Liver (tissue), 9 donors: ENCODE data around the gene CROCC2. TPM values are rescaled to one million over a fixed set of nuclear protein-coding genes. Genes with fewer than 3 reads are reported as not detected.

Experiments used
- DNase-seq: peaks from one replicate; pipeline ENCODE4 v3.0.0-alpha.2; 2017; ENCODE audit warnings: low spot score
- H3K27ac ChIP-seq, 2 donors: one replicate each; pipeline ENCODE4 v1.7.0; 2013; ENCODE audit warnings: inconsistent platforms in 2 of 2, low read length in 2 of 2, control low read depth in 1 of 2, low read depth in 1 of 2, mild to moderate bottlenecking in 1 of 2
- H3K27me3 ChIP-seq, 4 donors: one replicate each; pipeline versions ENCODE4 v1.6.1 to v1.7.0; 2013; ENCODE audit warnings: low read length in 3 of 4, inconsistent platforms in 1 of 4, mild to moderate bottlenecking in 1 of 4, moderate library complexity in 1 of 4; ENCODE audit not compliant: control insufficient read depth in 4 of 4, insufficient read depth in 4 of 4
- H3K36me3 ChIP-seq, 4 donors: one replicate each; pipeline versions ENCODE4 v1.6.1 to v1.7.0; 2013; ENCODE audit warnings: low read length in 3 of 4, mild to moderate bottlenecking in 3 of 4, low read depth in 1 of 4, moderate library complexity in 1 of 4; ENCODE audit not compliant: control insufficient read depth in 4 of 4, insufficient read depth in 3 of 4
- H3K4me1 ChIP-seq, 4 donors: one replicate each; pipeline versions ENCODE4 v1.6.1 to v1.7.0; 2013; ENCODE audit warnings: low read length in 3 of 4, mild to moderate bottlenecking in 3 of 4, moderate library complexity in 1 of 4; ENCODE audit not compliant: control insufficient read depth in 4 of 4, insufficient read depth in 4 of 4
- H3K4me3 ChIP-seq, 3 donors: one replicate each; pipeline versions ENCODE4 v1.6.1 to v1.7.0; 2013; ENCODE audit warnings: low read length in 3 of 3, control low read depth in 1 of 3, low read depth in 1 of 3, mild to moderate bottlenecking in 1 of 3
- H3K9ac ChIP-seq, 2 donors: one replicate each; pipeline ENCODE4 v1.7.0; 2013; ENCODE audit warnings: low read length in 2 of 2, mild to moderate bottlenecking in 2 of 2, moderate library complexity in 2 of 2, control low read depth in 1 of 2, low read depth in 1 of 2
- H3K9me3 ChIP-seq, 4 donors: one replicate each; pipeline versions ENCODE4 v1.6.1 to v1.7.0; 2013; ENCODE audit warnings: low read length in 3 of 4; ENCODE audit not compliant: control insufficient read depth in 4 of 4
- FOXA1 ChIP-seq: IDR thresholded peaks from 2 replicates; pipeline ENCODE4 v1.6.1; 2016; ENCODE audit warnings: antibody characterized with exemption
- HNF4A ChIP-seq, 2 donors: conservative IDR thresholded peaks; 2 replicates each; pipeline ENCODE4 v1.6.1; 2016; ENCODE audit warnings: antibody characterized with exemption in 2 of 2, mild to moderate bottlenecking in 2 of 2
- HNF4G ChIP-seq: IDR thresholded peaks from 2 replicates; pipeline ENCODE4 v1.6.1; 2016; ENCODE audit warnings: antibody characterized with exemption
- JUND ChIP-seq, 2 donors: IDR thresholded peaks; 2 replicates each; pipeline ENCODE4 v1.6.1; 2016; ENCODE audit warnings: antibody characterized with exemption in 2 of 2
- NR2F2 ChIP-seq: IDR thresholded peaks from 2 replicates; pipeline ENCODE4 v1.6.1; 2016; ENCODE audit warnings: antibody characterized with exemption
- RAD21 ChIP-seq, 2 donors: IDR thresholded peaks; 2 replicates each; pipeline ENCODE4 v1.6.1; 2016; ENCODE audit warnings: antibody characterized with exemption in 2 of 2, mild to moderate bottlenecking in 2 of 2
- RXRA ChIP-seq, 2 donors: IDR thresholded peaks; 2 replicates each; pipeline ENCODE4 v1.6.1; 2017 to 2018; ENCODE audit warnings: antibody characterized with exemption in 2 of 2, mild to moderate bottlenecking in 1 of 2
- SP1 ChIP-seq: IDR thresholded peaks from 2 replicates; pipeline ENCODE4 v1.6.1; 2018; ENCODE audit warnings: antibody characterized with exemption, mild to moderate bottlenecking
- YY1 ChIP-seq: IDR thresholded peaks from 2 replicates; pipeline ENCODE4 v1.6.1; 2016; ENCODE audit warnings: antibody characterized with exemption, mild to moderate bottlenecking
- WGBS: extraction: QIAGEN DNeasy Blood & Tissue Kit; methylation state at CpG from one replicate; pipeline ENCODE4 v1.1.7; 2013; 5-methylcytosine and 5-hydroxymethylcytosine counted together
- polyA plus RNA-seq, 2 donors: library from polyadenylated mRNA; stranded (reverse) in 1 of 2; unstranded in 1 of 2; fragments of 200-250 nt in 1 of 2; fragments of >200 nt in 1 of 2; fragmentation: Nextera tagmentation in 1 of 2; extraction: Ambion mirVana in 1 of 2; gene quantifications; one replicate each; pipeline versions ENCODE4 v1.2.1 to v1.2.3, GENCODE V29; 2013 to 2015
- total RNA-seq, 2 donors: library from RNA; depleted of rRNA; stranded (reverse); fragments of >200 nt; gene quantifications; one replicate each; pipeline ENCODE4 v1.2.3, GENCODE V29; 2014
- TF ChIP-seq, protein P1 (sequence below): IDR thresholded peaks from 2 replicates; pipeline ENCODE4 v1.6.1; 2016; ENCODE audit warnings: antibody characterized with exemption
- TF ChIP-seq, protein P2 (sequence below): IDR thresholded peaks from 2 replicates; pipeline ENCODE4 v1.6.1; 2016; ENCODE audit warnings: antibody characterized with exemption
- TF ChIP-seq, protein P3 (sequence below): IDR thresholded peaks from 2 replicates; pipeline ENCODE4 v1.6.1; 2016; ENCODE audit warnings: antibody characterized with exemption, mild to moderate bottlenecking
- donor health status: healthy.
- donor health status: healthy.
- donor health status: healthy.
- donor health status: healthy.
- donor health status: healthy.

CROCC2 gene
- total and polyA plus RNA-seq, 4 donors: under 0.01 to 0.13 (median 0.05) TPM

DNA sequence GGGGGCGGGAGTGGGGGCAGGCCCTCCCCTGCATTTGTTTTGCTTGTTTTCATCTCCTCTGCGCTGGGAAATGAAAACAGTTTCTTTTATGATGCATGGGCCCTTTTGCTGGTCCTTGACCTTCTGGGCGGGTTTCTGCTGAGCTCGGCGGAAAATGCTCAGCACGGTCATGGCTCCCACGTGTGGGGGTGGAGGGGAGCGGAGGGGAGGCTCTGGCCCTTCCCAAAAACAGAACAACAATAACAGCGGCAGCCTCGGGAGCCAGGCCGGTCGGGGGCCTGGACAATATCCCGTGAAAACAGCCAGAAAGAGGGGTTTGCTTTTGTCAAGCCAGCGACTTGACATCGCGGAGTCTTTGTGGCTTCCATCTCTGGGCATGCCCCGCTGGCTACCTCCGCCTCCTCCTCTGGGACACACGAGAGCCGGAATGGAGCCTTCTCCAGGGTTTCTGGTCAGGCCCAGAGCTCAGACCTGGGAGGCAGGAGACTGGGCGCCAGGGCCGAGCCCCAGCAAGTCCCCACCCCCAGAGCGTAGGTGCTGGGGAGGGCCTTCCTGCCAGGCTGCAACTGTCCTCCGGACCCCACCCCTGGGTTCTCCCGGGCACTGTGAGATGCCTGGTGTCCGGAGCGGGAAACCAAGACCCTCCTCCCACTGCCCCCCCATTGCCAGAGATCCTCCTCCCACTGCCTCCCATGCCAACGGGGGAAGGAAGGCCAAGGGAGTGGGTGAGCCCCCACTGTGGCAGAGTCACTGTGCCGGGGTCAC, 56.3 kb downstream of the CROCC2 start:
- no peaks in the 10 kb centered on the region for H3K36me3 ChIP-seq
- no peaks in the 10 kb centered on the region for H3K9me3 ChIP-seq
- H3K9ac ChIP-seq: no peak overlapping the region
- peak overlapping the region; percentile 39 to 64 for H3K27ac ChIP-seq
- TF ChIP-seq, protein P1, sequence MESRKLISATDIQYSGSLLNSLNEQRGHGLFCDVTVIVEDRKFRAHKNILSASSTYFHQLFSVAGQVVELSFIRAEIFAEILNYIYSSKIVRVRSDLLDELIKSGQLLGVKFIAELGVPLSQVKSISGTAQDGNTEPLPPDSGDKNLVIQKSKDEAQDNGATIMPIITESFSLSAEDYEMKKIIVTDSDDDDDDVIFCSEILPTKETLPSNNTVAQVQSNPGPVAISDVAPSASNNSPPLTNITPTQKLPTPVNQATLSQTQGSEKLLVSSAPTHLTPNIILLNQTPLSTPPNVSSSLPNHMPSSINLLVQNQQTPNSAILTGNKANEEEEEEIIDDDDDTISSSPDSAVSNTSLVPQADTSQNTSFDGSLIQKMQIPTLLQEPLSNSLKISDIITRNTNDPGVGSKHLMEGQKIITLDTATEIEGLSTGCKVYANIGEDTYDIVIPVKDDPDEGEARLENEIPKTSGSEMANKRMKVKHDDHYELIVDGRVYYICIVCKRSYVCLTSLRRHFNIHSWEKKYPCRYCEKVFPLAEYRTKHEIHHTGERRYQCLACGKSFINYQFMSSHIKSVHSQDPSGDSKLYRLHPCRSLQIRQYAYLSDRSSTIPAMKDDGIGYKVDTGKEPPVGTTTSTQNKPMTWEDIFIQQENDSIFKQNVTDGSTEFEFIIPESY: no peak
- TF ChIP-seq SP1 (peak; percentile 76), NR2F2 (peak; percentile 87), RXRA (IDR thresholded peaks at IDR 0.05) (peak; percentile 55 to 80), HNF4A (conservative IDR thresholded peaks at IDR 0.05) (peak in 1 of 2 donors; percentile 38), RAD21 (IDR thresholded peaks at IDR 0.05) (peak in 1 of 2 donors; percentile 46), HNF4G (no peak)
- peaks cover 0 to 38% (median 23%) of the 10 kb centered on the region in 4 donors for H3K4me1 ChIP-seq
- 56% methylated on average over 29 of the region's 29 CpGs for WGBS
- no peaks in the 10 kb centered on the region for H3K27me3 ChIP-seq
- peak; percentile 66 for DNase-seq
- no peak overlapping the region for H3K4me3 ChIP-seq

DNA sequence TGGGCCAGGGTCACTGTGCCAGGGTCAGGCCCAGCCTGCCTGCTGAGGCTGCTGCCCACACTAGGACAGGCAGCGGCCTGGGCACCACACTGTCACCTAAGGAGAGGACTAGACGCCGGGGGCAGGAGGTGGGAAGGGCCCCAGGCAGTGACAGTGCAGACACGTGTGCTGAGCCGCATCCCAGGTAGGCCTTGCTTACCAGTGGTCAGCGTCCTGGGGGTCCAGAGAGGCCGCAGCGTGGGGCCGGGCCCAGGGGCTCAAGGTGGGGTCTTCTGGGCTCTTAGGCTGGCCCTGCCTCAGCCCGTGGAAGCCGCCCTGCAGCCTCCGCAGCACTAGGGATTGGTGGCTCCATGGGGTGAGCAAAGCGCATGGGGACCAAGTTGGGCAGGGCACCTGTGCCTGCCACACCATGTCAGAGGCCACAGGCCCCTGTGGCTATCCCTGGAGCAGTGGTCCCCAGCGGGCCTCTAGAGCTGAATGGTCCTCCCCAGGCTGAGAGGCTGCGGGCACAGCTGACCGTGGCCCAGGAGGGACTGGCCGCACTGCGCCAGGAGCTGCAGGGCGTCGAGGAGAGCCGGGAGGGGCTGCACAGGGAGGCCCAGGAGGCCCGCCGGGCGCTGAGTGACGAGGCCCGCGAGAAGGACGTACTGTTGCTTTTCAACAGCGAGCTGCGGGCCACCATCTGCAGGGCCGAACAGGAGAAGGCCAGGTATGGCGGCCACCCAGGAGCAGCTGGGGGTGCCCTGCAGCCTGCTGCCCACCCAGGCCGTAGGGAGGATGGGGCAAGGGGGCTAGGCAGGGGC, 57.1 kb downstream of the CROCC2 start:
- no peaks in the 10 kb centered on the region for H3K36me3 ChIP-seq
- TF ChIP-seq FOXA1 (no peak), JUND (IDR thresholded peaks at IDR 0.05) (no peak), YY1 (no peak), NR2F2 (no peak), HNF4A (conservative IDR thresholded peaks at IDR 0.05) (no peak)
- TF ChIP-seq, protein P2, sequence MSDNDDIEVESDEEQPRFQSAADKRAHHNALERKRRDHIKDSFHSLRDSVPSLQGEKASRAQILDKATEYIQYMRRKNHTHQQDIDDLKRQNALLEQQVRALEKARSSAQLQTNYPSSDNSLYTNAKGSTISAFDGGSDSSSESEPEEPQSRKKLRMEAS: no peak
- TF ChIP-seq, protein P1: no peak
- TF ChIP-seq, protein P3, sequence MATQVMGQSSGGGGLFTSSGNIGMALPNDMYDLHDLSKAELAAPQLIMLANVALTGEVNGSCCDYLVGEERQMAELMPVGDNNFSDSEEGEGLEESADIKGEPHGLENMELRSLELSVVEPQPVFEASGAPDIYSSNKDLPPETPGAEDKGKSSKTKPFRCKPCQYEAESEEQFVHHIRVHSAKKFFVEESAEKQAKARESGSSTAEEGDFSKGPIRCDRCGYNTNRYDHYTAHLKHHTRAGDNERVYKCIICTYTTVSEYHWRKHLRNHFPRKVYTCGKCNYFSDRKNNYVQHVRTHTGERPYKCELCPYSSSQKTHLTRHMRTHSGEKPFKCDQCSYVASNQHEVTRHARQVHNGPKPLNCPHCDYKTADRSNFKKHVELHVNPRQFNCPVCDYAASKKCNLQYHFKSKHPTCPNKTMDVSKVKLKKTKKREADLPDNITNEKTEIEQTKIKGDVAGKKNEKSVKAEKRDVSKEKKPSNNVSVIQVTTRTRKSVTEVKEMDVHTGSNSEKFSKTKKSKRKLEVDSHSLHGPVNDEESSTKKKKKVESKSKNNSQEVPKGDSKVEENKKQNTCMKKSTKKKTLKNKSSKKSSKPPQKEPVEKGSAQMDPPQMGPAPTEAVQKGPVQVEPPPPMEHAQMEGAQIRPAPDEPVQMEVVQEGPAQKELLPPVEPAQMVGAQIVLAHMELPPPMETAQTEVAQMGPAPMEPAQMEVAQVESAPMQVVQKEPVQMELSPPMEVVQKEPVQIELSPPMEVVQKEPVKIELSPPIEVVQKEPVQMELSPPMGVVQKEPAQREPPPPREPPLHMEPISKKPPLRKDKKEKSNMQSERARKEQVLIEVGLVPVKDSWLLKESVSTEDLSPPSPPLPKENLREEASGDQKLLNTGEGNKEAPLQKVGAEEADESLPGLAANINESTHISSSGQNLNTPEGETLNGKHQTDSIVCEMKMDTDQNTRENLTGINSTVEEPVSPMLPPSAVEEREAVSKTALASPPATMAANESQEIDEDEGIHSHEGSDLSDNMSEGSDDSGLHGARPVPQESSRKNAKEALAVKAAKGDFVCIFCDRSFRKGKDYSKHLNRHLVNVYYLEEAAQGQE: no peak
- no peaks in the 10 kb centered on the region for H3K27me3 ChIP-seq
- DNase-seq: no peak
- WGBS: 92% methylated on average over 33 of the region's 33 CpGs
- peak overlapping the region; percentile 39 to 64 for H3K27ac ChIP-seq
- H3K9me3 ChIP-seq: no peaks in the 10 kb centered on the region
- H3K4me3 ChIP-seq: no peak overlapping the region
- no peak overlapping the region for H3K9ac ChIP-seq
- peaks cover 0 to 38% (median 23%) of the 10 kb centered on the region in 4 donors for H3K4me1 ChIP-seq
